Smooth muscle cell (in vitro differentiated cells): Measurements from ENCODE around the gene RIPOR3. TPM values are rescaled to one million over a fixed set of nuclear protein-coding genes. Genes with fewer than 3 reads are reported as not detected.

Source experiments
- DNase-seq: peaks from one replicate; lab custom pipeline; 2025; ENCODE audit not compliant: unreplicated experiment; lab: John Stamatoyannopoulos, UW
- H2AFZ ChIP-seq: fragments of 200-600 bp; sonication (generic); 2 replicates; pipeline ENCODE4 v1.6.0; 2016; ENCODE audit warnings: antibody characterized with exemption, low read depth, mild to moderate bottlenecking
- H3F3A ChIP-seq: fragments of 200-600 bp; sonication (generic); 2 replicates; pipeline ENCODE4 v1.6.0; 2017; ENCODE audit warnings: antibody characterized with exemption, low read depth
- H3K27ac ChIP-seq: fragments of 200-600 bp; sonication (generic); 2 replicates; pipeline ENCODE4 v1.5.1; 2016; ENCODE audit warnings: low read depth, mild to moderate bottlenecking
- H3K27me3 ChIP-seq: fragments of 200-600 bp; sonication (generic); 2 replicates; pipeline ENCODE4 v1.6.1; 2016; ENCODE audit warnings: low read depth, mild to moderate bottlenecking
- H3K36me3 ChIP-seq: fragments of 200-600 bp; sonication (generic); 2 replicates; pipeline ENCODE4 v1.5.1; 2016; ENCODE audit warnings: low read depth
- H3K4me1 ChIP-seq: fragments of 200-600 bp; sonication (generic); 2 replicates; pipeline ENCODE4 v1.5.1; 2016; ENCODE audit warnings: low read depth
- H3K4me2 ChIP-seq: fragments of 200-600 bp; sonication (generic); 2 replicates; pipeline ENCODE4 v1.6.0; 2016; ENCODE audit warnings: mild to moderate bottlenecking
- H3K4me3 ChIP-seq: fragments of 200-600 bp; sonication (generic); 2 replicates; pipeline ENCODE4 v1.5.1; 2016; ENCODE audit warnings: mild to moderate bottlenecking
- H3K79me2 ChIP-seq: fragments of 200-600 bp; sonication (generic); 2 replicates; pipeline ENCODE4 v1.6.0; 2016; ENCODE audit warnings: low read depth, mild to moderate bottlenecking
- H3K9ac ChIP-seq: fragments of 200-600 bp; sonication (generic); 2 replicates; pipeline ENCODE4 v1.6.0; 2016; ENCODE audit warnings: low read depth
- H3K9me3 ChIP-seq: fragments of 200-600 bp; sonication (generic); replicated peaks from 2 replicates; pipeline ENCODE4 v1.5.1; 2016; ENCODE audit warnings: low read depth
- H4K20me1 ChIP-seq: fragments of 200-600 bp; sonication (generic); 2 replicates; pipeline ENCODE4 v1.6.0; 2016; ENCODE audit warnings: low read depth
- CTCF ChIP-seq: fragments of 200-600 bp; sonication (generic); IDR thresholded peaks from 2 replicates; pipeline ENCODE4 v1.5.1; 2017; ENCODE audit warnings: borderline replicate concordance, mild to moderate bottlenecking, antibody characterized with exemption; ENCODE audit not compliant: insufficient read depth, poor library complexity, severe bottlenecking
- WGBS: methylation state at CpG from one replicate; pipeline ENCODE4 v1.1.7; 2016; ENCODE audit warnings: low lambda C conversion rate; 5-methylcytosine and 5-hydroxymethylcytosine counted together
- polyA plus RNA-seq: library from polyadenylated mRNA; unstranded; fragments of >200 nt; fragmentation: Nextera tagmentation; extraction: Ambion mirVana; gene quantifications from 2 replicates; pipeline ENCODE4 v1.2.1, GENCODE V29; 2016
- total RNA-seq: library from RNA; depleted of rRNA; stranded (reverse); fragments of >200 nt; gene quantifications from 2 replicates; pipeline ENCODE4 v1.2.3, GENCODE V29; 2014

The RIPOR3 gene
- total and polyA plus RNA-seq, 2 experiments from 2014 or later, result 0.18 to 1.2 TPM

GRCh38 chr20:50597406-50597969 is 93.9 kb downstream of the RIPOR3 start:
- no peak for DNase-seq
- H3K36me3 ChIP-seq, result no peaks in the 10 kb centered on the region
- H2AFZ ChIP-seq, result no peak overlapping the region
- H3K9ac ChIP-seq, result no peak overlapping the region
- no peaks in the 10 kb centered on the region for H3F3A ChIP-seq
- H4K20me1 ChIP-seq, result no peaks in the 10 kb centered on the region
- no peak overlapping the region for H3K4me3 ChIP-seq
- no peaks in the 10 kb centered on the region for H3K4me1 ChIP-seq
- no peak overlapping the region for H3K27ac ChIP-seq
- no peaks in the 10 kb centered on the region for H3K79me2 ChIP-seq
- no peaks in the 10 kb centered on the region for H3K9me3 ChIP-seq
- WGBS, result 91% methylated on average over 22 of the region's 22 CpGs
- TF ChIP-seq CTCF, result no peak
- H3K27me3 ChIP-seq, result no peaks in the 10 kb centered on the region
- H3K4me2 ChIP-seq, result no peak overlapping the region

GRCh38 chr20:50596694-50597021 is 94.7 kb downstream of the RIPOR3 start:
- H3K36me3 ChIP-seq, result no peaks in the 10 kb centered on the region
- no peak overlapping the region for H2AFZ ChIP-seq
- no peaks in the 10 kb centered on the region for H4K20me1 ChIP-seq
- no peaks in the 10 kb centered on the region for H3K79me2 ChIP-seq
- H3K27me3 ChIP-seq, result no peaks in the 10 kb centered on the region
- H3K4me1 ChIP-seq, result no peaks in the 10 kb centered on the region
- TF ChIP-seq CTCF, result no peak
- WGBS, result 92% methylated on average over 11 of the region's 11 CpGs
- H3K4me2 ChIP-seq, result no peak overlapping the region
- no peaks in the 10 kb centered on the region for H3K9me3 ChIP-seq
- no peak overlapping the region for H3K9ac ChIP-seq
- no peak overlapping the region for H3K27ac ChIP-seq
- H3K4me3 ChIP-seq, result no peak overlapping the region
- no peaks in the 10 kb centered on the region for H3F3A ChIP-seq
- no peak for DNase-seq

- Histone ChIP-seq H3F3A (no peaks in the 10 kb centered on the region), H4K20me1 (no peaks in the 10 kb centered on the region), H3K9ac (no peak overlapping the region), H3K4me3 (no peak overlapping the region), H3K9me3 (no peaks in the 10 kb centered on the region), H2AFZ (no peak overlapping the region), H3K27me3 (no peaks in the 10 kb centered on the region), H3K27ac (no peak overlapping the region), H3K4me2 (peak overlapping the region; percentile 28), H3K4me1 (no peaks in the 10 kb centered on the region), H3K36me3 (no peaks in the 10 kb centered on the region), H3K79me2 (no peaks in the 10 kb centered on the region)
- 66% methylated on average over 15 of the region's 15 CpGs for WGBS
- TF ChIP-seq CTCF, result no peak
- no peak for DNase-seq
These were observed 95.2 kb downstream of the RIPOR3 start for GRCh38 chr20:50595988-50596693.

DNA sequence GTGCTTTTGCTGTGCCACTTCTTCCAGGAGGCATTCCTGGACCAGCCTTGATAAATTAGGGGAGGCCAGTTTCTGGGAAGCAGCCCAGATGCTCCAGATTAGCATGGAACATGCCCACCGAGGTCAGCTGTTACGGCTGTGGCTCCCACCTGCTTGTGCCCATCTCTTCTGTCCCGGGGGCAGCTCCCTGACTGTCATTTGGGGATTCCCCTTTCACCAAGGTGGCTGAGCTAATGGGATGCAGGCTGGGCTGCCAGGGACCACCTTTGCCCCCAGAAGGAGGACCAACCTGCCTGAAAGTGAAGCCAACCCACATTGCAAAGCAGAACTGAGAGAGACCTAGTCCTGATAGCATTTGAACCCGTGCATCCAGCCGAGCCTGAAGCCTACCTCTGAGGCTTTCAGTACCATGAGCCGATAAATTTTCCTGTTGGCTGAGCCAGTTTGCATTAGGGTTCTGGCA is 95.9 kb downstream of the RIPOR3 start:
- 94% methylated on average over 6 of the region's 6 CpGs for WGBS
- no peaks in the 10 kb centered on the region for H4K20me1 ChIP-seq
- H3K79me2 ChIP-seq, result no peaks in the 10 kb centered on the region
- H3K27me3 ChIP-seq, result no peaks in the 10 kb centered on the region
- no peaks in the 10 kb centered on the region for H3F3A ChIP-seq
- no peak overlapping the region for H3K9ac ChIP-seq
- no peaks in the 10 kb centered on the region for H3K4me1 ChIP-seq
- no peak for TF ChIP-seq CTCF
- H3K36me3 ChIP-seq, result no peaks in the 10 kb centered on the region
- H3K9me3 ChIP-seq, result no peaks in the 10 kb centered on the region
- H3K4me2 ChIP-seq, result no peak overlapping the region
- no peak for DNase-seq
- H3K27ac ChIP-seq, result no peak overlapping the region
- no peak overlapping the region for H2AFZ ChIP-seq
- H3K4me3 ChIP-seq, result no peak overlapping the region
